H9 (cell line): ENCODE data around the gene SIVA1. TPM values are rescaled to one million over a fixed set of nuclear protein-coding genes. Genes with fewer than 3 reads are reported as not detected.

Experiments used
- DNase-seq: peaks from one replicate; pipeline ENCODE4 v3.0.0-alpha.2; 2017
- H2AFZ ChIP-seq: one replicate; pipeline ENCODE4 v1.6.1; 2013; ENCODE audit warnings: mild to moderate bottlenecking, low read length, control low read depth, moderate library complexity
- H2AK5ac ChIP-seq: 2 replicates; pipeline ENCODE4 v1.6.1; 2013; ENCODE audit warnings: low read length, control low read depth, mixed read lengths; ENCODE audit not compliant: insufficient read length
- H2BK120ac ChIP-seq: one replicate; pipeline ENCODE4 v1.6.1; 2013; ENCODE audit warnings: low read depth, mild to moderate bottlenecking, low read length, control low read depth, inconsistent platforms; ENCODE audit not compliant: poor library complexity, severe bottlenecking
- H2BK12ac ChIP-seq: 2 replicates; pipeline ENCODE4 v1.6.1; 2013; ENCODE audit warnings: low read length, control low read depth, mixed read lengths, low read depth; ENCODE audit not compliant: insufficient read length
- H2BK15ac ChIP-seq: 2 replicates; pipeline ENCODE4 v1.6.1; 2013; ENCODE audit warnings: low read depth, low read length, control low read depth
- H2BK20ac ChIP-seq: one replicate; pipeline ENCODE4 v1.6.1; 2013; ENCODE audit warnings: low read depth, mild to moderate bottlenecking, low read length, control low read depth, inconsistent platforms; ENCODE audit not compliant: poor library complexity, severe bottlenecking
- H2BK5ac ChIP-seq: 2 replicates; pipeline ENCODE4 v1.6.1; 2013; ENCODE audit warnings: low read length, control low read depth, mixed read lengths; ENCODE audit not compliant: insufficient read length
- H3K14ac ChIP-seq: 2 replicates; pipeline ENCODE4 v1.6.1; 2013; ENCODE audit warnings: low read length, control low read depth; ENCODE audit not compliant: insufficient read depth
- H3K18ac ChIP-seq: 2 replicates; pipeline ENCODE4 v1.6.1; 2013; ENCODE audit warnings: low read depth, mild to moderate bottlenecking, mixed read lengths, low read length, control low read depth; ENCODE audit not compliant: insufficient read length
- H3K23ac ChIP-seq: 2 replicates; pipeline ENCODE4 v1.6.1; 2013; ENCODE audit warnings: low read length, control low read depth, mixed read lengths, low read depth; ENCODE audit not compliant: insufficient read length
- H3K23me2 ChIP-seq: 2 replicates; pipeline ENCODE4 v1.6.1; 2013; ENCODE audit warnings: low read depth, mild to moderate bottlenecking, mixed read lengths, low read length, control low read depth; ENCODE audit not compliant: insufficient read length, poor library complexity, severe bottlenecking
- H3K27ac ChIP-seq: 2 replicates; pipeline ENCODE4 v1.5.1; 2013; ENCODE audit warnings: low read length, control low read depth, mixed read lengths, low read depth; ENCODE audit not compliant: insufficient read length
- H3K27me3 ChIP-seq: 2 replicates; pipeline ENCODE4 v1.6.1; 2013; ENCODE audit warnings: low read length, control low read depth, inconsistent platforms; ENCODE audit not compliant: insufficient read depth
- H3K4ac ChIP-seq: 2 replicates; pipeline ENCODE4 v1.6.1; 2013; ENCODE audit warnings: low read depth, mild to moderate bottlenecking, control low read depth, inconsistent platforms, low read length, moderate library complexity
- H3K4me1 ChIP-seq: 2 replicates; pipeline ENCODE4 v1.6.1; 2013; ENCODE audit warnings: low read length, control low read depth, inconsistent platforms; ENCODE audit not compliant: insufficient read depth
- H3K4me2 ChIP-seq: 2 replicates; pipeline ENCODE4 v1.6.1; 2013; ENCODE audit warnings: low read length, control low read depth, mixed read lengths; ENCODE audit not compliant: insufficient read length, insufficient read depth
- H3K56ac ChIP-seq: 2 replicates; pipeline ENCODE4 v1.6.1; 2013; ENCODE audit warnings: low read depth, mild to moderate bottlenecking, mixed read lengths, low read length, control low read depth; ENCODE audit not compliant: insufficient read length
- H3K79me1 ChIP-seq: 2 replicates; pipeline ENCODE4 v1.6.1; 2013; ENCODE audit warnings: low read depth, mild to moderate bottlenecking, moderate library complexity, low read length, control low read depth, inconsistent platforms; ENCODE audit not compliant: insufficient read depth, poor library complexity, severe bottlenecking
- H3K79me2 ChIP-seq: 2 replicates; pipeline ENCODE4 v1.6.1; 2013; ENCODE audit warnings: low read length, control low read depth, inconsistent platforms; ENCODE audit not compliant: insufficient read depth
- H3K9ac ChIP-seq: 2 replicates; pipeline ENCODE4 v1.6.1; 2013; ENCODE audit warnings: low read length, control low read depth, mixed read lengths; ENCODE audit not compliant: insufficient read length; ENCODE audit errors: extremely low read depth
- H3K9me3 ChIP-seq: one replicate; pipeline ENCODE4 v1.6.1; 2013; ENCODE audit warnings: low read depth, low read length, inconsistent platforms; ENCODE audit not compliant: control insufficient read depth
- H3T11ph ChIP-seq: one replicate; pipeline ENCODE4 v1.6.1; 2013; ENCODE audit warnings: mild to moderate bottlenecking, low read length, control low read depth, inconsistent platforms
- H4K20me1 ChIP-seq: one replicate; pipeline ENCODE4 v1.6.1; 2013; ENCODE audit not compliant: control insufficient read depth, insufficient read length, insufficient read depth
- H4K5ac ChIP-seq: 2 replicates; pipeline ENCODE4 v1.6.1; 2013; ENCODE audit warnings: low read depth, mild to moderate bottlenecking, mixed read lengths, low read length, control low read depth; ENCODE audit not compliant: insufficient read length
- H4K8ac ChIP-seq: replicated peaks from 2 replicates; pipeline ENCODE4 v1.6.1; 2013; ENCODE audit warnings: low read length, control low read depth, mixed read lengths, low read depth; ENCODE audit not compliant: insufficient read length
- H4K91ac ChIP-seq: 2 replicates; pipeline ENCODE4 v1.6.1; 2013; ENCODE audit warnings: low read depth, mild to moderate bottlenecking, moderate library complexity, mixed read lengths, low read length, control low read depth; ENCODE audit not compliant: insufficient read length
- H3K27ac Mint-ChIP-seq, 3 experiments: 2 replicates in 2 of 3; 3 replicates in 1 of 3; pipeline ENCODE4 v1.8.0; 2020 to 2021; ENCODE audit warnings: mixed read lengths in 3 of 3, mild to moderate bottlenecking in 1 of 3, moderate library complexity in 1 of 3
- H3K27me3 Mint-ChIP-seq: 2 replicates; pipeline ENCODE4 v1.8.0; 2021; ENCODE audit warnings: low read depth, mild to moderate bottlenecking, moderate library complexity, mixed read lengths
- H3K36me3 Mint-ChIP-seq, 3 experiments: 2 replicates in 2 of 3; 3 replicates in 1 of 3; pipeline ENCODE4 v1.8.0; 2020 to 2021; ENCODE audit warnings: low read depth in 3 of 3, mixed read lengths in 3 of 3; ENCODE audit not compliant: insufficient read depth in 1 of 3
- H3K4me1 Mint-ChIP-seq, 2 experiments: 2 replicates each; pipeline ENCODE4 v1.8.0; 2020; ENCODE audit warnings: mixed read lengths in 2 of 2
- H3K4me3 Mint-ChIP-seq, 2 experiments: 2 replicates in 1 of 2; 3 replicates in 1 of 2; pipeline ENCODE4 v1.8.0; 2020 to 2021; ENCODE audit warnings: mild to moderate bottlenecking in 2 of 2, mixed read lengths in 2 of 2, moderate library complexity in 1 of 2
- H3K9me3 Mint-ChIP-seq, 2 experiments: 2 replicates in 1 of 2; 3 replicates in 1 of 2; pipeline ENCODE4 v1.8.0; 2020; ENCODE audit warnings: mild to moderate bottlenecking in 2 of 2, mixed read lengths in 2 of 2, moderate library complexity in 1 of 2
- CTCF ChIP-seq: fragments of 200-600 bp; sonication (generic); conservative IDR thresholded peaks from 3 replicates; pipeline ENCODE4 v1.8.0; 2021; ENCODE audit warnings: antibody characterized with exemption, mild to moderate bottlenecking
- WGBS: extraction: QIAGEN DNeasy Blood & Tissue Kit; methylation state at CpG from one replicate; pipeline ENCODE4 v1.1.7; 2013; ENCODE audit warnings: missing lambda C conversion rate, low lambda C conversion rate, mixed read lengths; ENCODE audit not compliant: insufficient read length; ENCODE audit errors: extremely low coverage; 5-methylcytosine and 5-hydroxymethylcytosine counted together
- total RNA-seq: library from RNA; stranded (reverse); gene quantifications from 2 replicates; pipeline ENCODE4 v1.2.1, GENCODE V29; 2021

SIVA1 gene
- total RNA-seq, 1 experiment from 2014 or later: 125 TPM

- Histone ChIP-seq H4K91ac (no peak overlapping the region), H2AFZ (no peak overlapping the region), H3K23ac (no peak overlapping the region), H3K4me2 (no peak overlapping the region), H2BK120ac (no peak overlapping the region), H3K56ac (no peak overlapping the region), H2BK20ac (no peak overlapping the region), H3K79me2 (no peaks in the 10 kb centered on the region), H3K4me1 (no peaks in the 10 kb centered on the region), H3K14ac (no peak overlapping the region), H3K23me2 (no peaks in the 10 kb centered on the region), H4K5ac (no peak overlapping the region), H4K8ac (no peak overlapping the region), H3K18ac (no peak overlapping the region), H2AK5ac (no peak overlapping the region), H4K20me1 (no peaks in the 10 kb centered on the region), H3K9ac (no peak overlapping the region), H3K79me1 (no peaks in the 10 kb centered on the region), H3T11ph (no peak overlapping the region), H2BK15ac (no peak overlapping the region), H2BK5ac (no peak overlapping the region), H3K27me3 (no peaks in the 10 kb centered on the region), H3K4ac (no peak overlapping the region), H2BK12ac (no peak overlapping the region), H3K27ac (no peak overlapping the region), H3K9me3 (no peaks in the 10 kb centered on the region)
- Mint-ChIP-seq H3K27me3 (peaks cover 12% of the 10 kb centered on the region), H3K4me3 (no peak overlapping the region), H3K36me3 (peaks cover 3 to 22% (median 4%) of the 10 kb centered on the region in 3 experiments; a peak in 6 of 7 replicates), H3K9me3 (no peaks in the 10 kb centered on the region), H3K4me1 (no peaks in the 10 kb centered on the region), H3K27ac (no peak overlapping the region)
- TF ChIP-seq CTCF: no peak
- DNase-seq: no peak
- WGBS: no CpG with 5 or more reads among the region's 23 CpGs
These were observed 11.1 kb upstream of the SIVA1 start for GRCh38 chr14:104741803-104742251.
